H1 (cell line): ENCODE results near the gene OGDHL. TPM values are rescaled to one million over a fixed set of nuclear protein-coding genes. Genes with fewer than 3 reads are reported as not detected.

Source experiments
- CTCF ChIA-PET: fragments of 300-600 bp; sonication (Branson Sonifier 250); formaldehyde crosslinking; loops from one replicate; lab custom pipeline; 2021; ENCODE audit not compliant: partially characterized antibody; lab: Charles Lee
- POLR2A ChIA-PET: fragments of 300-600 bp; sonication (Branson Sonifier 250); formaldehyde crosslinking; loops from one replicate; lab custom pipeline; 2021; ENCODE audit warnings: inconsistent platforms; ENCODE audit not compliant: partially characterized antibody; lab: Charles Lee
- DNase-seq, 2 experiments: peaks; one replicate each; pipeline versions ENCODE4 v3.0.0 to v3.0.0-alpha.2; 2010 to 2022; ENCODE audit warnings: low spot score in 2 of 2, low read depth in 1 of 2, mixed read lengths in 1 of 2
- FAIRE-seq: peaks from 2 replicates; lab custom pipeline; 2011; peaks lifted over from hg19 to GRCh38; lab: Jason Lieb, UNC
- H2AFZ ChIP-seq: 2 replicates; pipeline ENCODE4 v1.8.1; 2012; ENCODE audit warnings: low read length, inconsistent platforms
- H2AK5ac ChIP-seq: 2 replicates; pipeline ENCODE4 v1.6.1; 2013; ENCODE audit warnings: low read depth, low read length
- H2BK120ac ChIP-seq: replicated peaks from 2 replicates; pipeline ENCODE3; 2013; ENCODE audit warnings: low read depth, low read length, inconsistent platforms
- H2BK12ac ChIP-seq: 2 replicates; pipeline ENCODE4 v1.6.1; 2013; ENCODE audit warnings: low read depth, low read length
- H2BK15ac ChIP-seq: 2 replicates; pipeline ENCODE4 v1.6.1; 2013; ENCODE audit warnings: low read length
- H2BK20ac ChIP-seq: 2 replicates; pipeline ENCODE4 v1.6.1; 2013; ENCODE audit warnings: low read length
- H2BK5ac ChIP-seq: 2 replicates; pipeline ENCODE4 v1.6.1; 2013; ENCODE audit warnings: low read depth, low read length
- H3K14ac ChIP-seq: 2 replicates; pipeline ENCODE4 v1.6.1; 2013; ENCODE audit warnings: inconsistent platforms; ENCODE audit not compliant: insufficient read length
- H3K18ac ChIP-seq: 2 replicates; pipeline ENCODE4 v1.6.1; 2013; ENCODE audit warnings: low read length; ENCODE audit errors: extremely low read depth
- H3K23ac ChIP-seq: 2 replicates; pipeline ENCODE4 v1.6.1; 2013; ENCODE audit warnings: inconsistent platforms; ENCODE audit not compliant: insufficient read length
- H3K23me2 ChIP-seq: 2 replicates; pipeline ENCODE4 v1.6.1; 2013; ENCODE audit warnings: low read depth, low read length
- H3K27ac ChIP-seq: 2 replicates; pipeline ENCODE4 v1.6.1; 2011; ENCODE audit warnings: low read depth, low read length, inconsistent platforms
- H3K27me3 ChIP-seq, 4 experiments: replicated peaks in 1 of 4; 1 replicate in 1 of 4; 2 replicates in 3 of 4; pipeline versions ENCODE4 v1.6.1 to v1.8.1; 2011 to 2013; ENCODE audit warnings: low read length in 3 of 4, mild to moderate bottlenecking in 3 of 4, inconsistent platforms in 2 of 4, mixed read lengths in 2 of 4, moderate library complexity in 1 of 4; ENCODE audit not compliant: control insufficient read depth in 3 of 4, insufficient read depth in 3 of 4; ENCODE audit errors: extremely low read depth in 1 of 4
- H3K36me3 ChIP-seq, 4 experiments: 2 replicates each; pipeline versions ENCODE4 v1.6.1 to v1.8.1; 2011 to 2013; ENCODE audit warnings: mild to moderate bottlenecking in 4 of 4, low read length in 3 of 4, moderate library complexity in 2 of 4, control low read depth in 1 of 4, inconsistent platforms in 1 of 4; ENCODE audit not compliant: insufficient read depth in 4 of 4, control insufficient read depth in 2 of 4
- H3K4ac ChIP-seq: replicated peaks from 2 replicates; pipeline ENCODE3; 2013; ENCODE audit warnings: low read length, low read depth, mixed read lengths, inconsistent platforms; ENCODE audit not compliant: insufficient read length
- H3K4me1 ChIP-seq, 4 experiments: replicated peaks in 1 of 4; 1 replicate in 1 of 4; 2 replicates in 3 of 4; pipeline versions ENCODE4 v1.6.1 to v1.8.1; 2011 to 2013; ENCODE audit warnings: low read length in 3 of 4, inconsistent platforms in 2 of 4, mixed read lengths in 1 of 4; ENCODE audit not compliant: insufficient read depth in 4 of 4, control insufficient read depth in 3 of 4
- H3K4me2 ChIP-seq, 2 experiments: 2 replicates each; pipeline versions ENCODE4 v1.6.1 to v1.8.1; 2011 to 2013; ENCODE audit warnings: low read depth in 2 of 2, low read length in 2 of 2, control low read depth in 1 of 2, inconsistent platforms in 1 of 2, mild to moderate bottlenecking in 1 of 2; ENCODE audit not compliant: insufficient read depth in 1 of 2
- H3K4me3 ChIP-seq, 4 experiments: fragments of 200-600, 300-600 bp in 1 of 4; sonication (generic), shearing (Covaris generic), sonication (Bioruptor Twin) in 1 of 4; 2 replicates each; pipeline versions ENCODE4 v1.5.1 to v1.8.1; 2011 to 2016; ENCODE audit warnings: low read length in 4 of 4, low read depth in 3 of 4, control low read depth in 2 of 4, inconsistent platforms in 2 of 4, mild to moderate bottlenecking in 2 of 4, mixed read lengths in 1 of 4, moderate library complexity in 1 of 4; ENCODE audit not compliant: insufficient read depth in 2 of 4; ENCODE audit errors: extremely low read depth in 1 of 4
- H3K56ac ChIP-seq: replicated peaks from 2 replicates; pipeline ENCODE3; 2013; ENCODE audit warnings: low read depth, mild to moderate bottlenecking, mixed read lengths, low read length, inconsistent platforms; ENCODE audit not compliant: insufficient read length
- H3K79me1 ChIP-seq: 2 replicates; pipeline ENCODE4 v1.6.1; 2013; ENCODE audit warnings: low read depth, low read length, control low read depth
- H3K79me2 ChIP-seq, 2 experiments: 2 replicates each; pipeline versions ENCODE4 v1.6.1 to v1.8.1; 2012 to 2013; ENCODE audit warnings: low read length in 2 of 2, mild to moderate bottlenecking in 2 of 2, inconsistent platforms in 1 of 2; ENCODE audit not compliant: insufficient read depth in 2 of 2, control insufficient read depth in 1 of 2
- H3K9ac ChIP-seq, 4 experiments: replicated peaks in 1 of 4; 1 replicate in 1 of 4; 2 replicates in 3 of 4; pipeline versions ENCODE4 v1.6.1 to v1.8.1; 2011 to 2013; ENCODE audit warnings: low read depth in 3 of 4, low read length in 3 of 4, control low read depth in 2 of 4, mild to moderate bottlenecking in 2 of 4, moderate library complexity in 2 of 4, inconsistent platforms in 1 of 4; ENCODE audit errors: extremely low read depth in 1 of 4
- H3K9me3 ChIP-seq, 2 experiments: 2 replicates each; pipeline versions ENCODE4 v1.6.1 to v1.8.1; 2012 to 2013; ENCODE audit warnings: mild to moderate bottlenecking in 2 of 2, moderate library complexity in 2 of 2, control low read depth in 1 of 2, inconsistent platforms in 1 of 2, low read depth in 1 of 2, low read length in 1 of 2, mixed read lengths in 1 of 2; ENCODE audit not compliant: insufficient read depth in 2 of 2
- H4K20me1 ChIP-seq, 2 experiments: replicated peaks in 1 of 2; 2 replicates each; pipeline versions ENCODE3 to v1.8.1; 2011 to 2013; ENCODE audit warnings: inconsistent platforms in 2 of 2, low read length in 2 of 2, mild to moderate bottlenecking in 1 of 2; ENCODE audit not compliant: insufficient read depth in 2 of 2, control insufficient read depth in 1 of 2
- H4K5ac ChIP-seq: 2 replicates; pipeline ENCODE4 v1.6.1; 2013; ENCODE audit warnings: low read length, low read depth, mixed read lengths, inconsistent platforms; ENCODE audit not compliant: insufficient read length
- H4K8ac ChIP-seq: 2 replicates; pipeline ENCODE4 v1.8.0; 2013; ENCODE audit warnings: mild to moderate bottlenecking, moderate library complexity, low read length, inconsistent platforms; ENCODE audit not compliant: insufficient read depth; ENCODE audit errors: extremely low read depth
- H4K91ac ChIP-seq: replicated peaks from 2 replicates; pipeline ENCODE3; 2013; ENCODE audit warnings: low read length, mixed read lengths, inconsistent platforms; ENCODE audit not compliant: insufficient read length
- CHD2 ChIP-seq: IDR thresholded peaks from 2 replicates; pipeline ENCODE4 v1.6.1; 2012; ENCODE audit warnings: low read length, improper control_type of control experiment
- CREB1 ChIP-seq: IDR thresholded peaks from 2 replicates; pipeline ENCODE4 v1.6.1; 2012; ENCODE audit warnings: inconsistent platforms
- EGR1 ChIP-seq: IDR thresholded peaks from 2 replicates; pipeline ENCODE4 v1.6.1; 2011; ENCODE audit warnings: low read depth, low read length, borderline replicate concordance
- JUND ChIP-seq: IDR thresholded peaks from 2 replicates; pipeline ENCODE4 v1.6.1; 2011; ENCODE audit warnings: mild to moderate bottlenecking, improper control_type of control experiment, low read length
- KDM5A ChIP-seq: fragments of 200-600 bp; IDR thresholded peaks from 2 replicates; pipeline ENCODE4 v1.7.1; 2012; ENCODE audit warnings: mild to moderate bottlenecking, low read length, inconsistent platforms, mixed read lengths
- MAFK ChIP-seq: IDR thresholded peaks from 2 replicates; pipeline ENCODE4 v1.6.1; 2012; ENCODE audit warnings: low read depth, mild to moderate bottlenecking, improper control_type of control experiment, low read length
- POLR2A ChIP-seq, 2 experiments: IDR thresholded peaks; 1 replicate in 1 of 2; 2 replicates in 1 of 2; pipeline ENCODE4 v1.6.1; 2011; ENCODE audit warnings: low read depth in 2 of 2, low read length in 2 of 2, mild to moderate bottlenecking in 2 of 2; ENCODE audit errors: control extremely low read depth in 1 of 2
- SIRT6 ChIP-seq: IDR thresholded peaks from one replicate; pipeline ENCODE4 v1.7.1; 2012; ENCODE audit warnings: low read length, inconsistent platforms
- WGBS, 2 experiments: shearing (Covaris generic) in 1 of 2; methylation state at CpG; one replicate each; pipeline versions ENCODE4 v1.1.6 to v1.1.7; 2013 to 2015; ENCODE audit warnings: low lambda C conversion rate in 2 of 2, mixed read lengths in 2 of 2, inconsistent platforms in 1 of 2, low coverage in 1 of 2, missing lambda C conversion rate in 1 of 2; ENCODE audit not compliant: insufficient replicate concordance in 2 of 2, insufficient coverage in 1 of 2, insufficient read length in 1 of 2; ENCODE audit errors: extremely low coverage in 1 of 2, missing lambda C conversion rate in 1 of 2; 5-methylcytosine and 5-hydroxymethylcytosine counted together
- polyA plus RNA-seq, 7 experiments: library from polyadenylated mRNA; depleted of rRNA in 3 of 7; stranded (reverse) in 5 of 7; unstranded in 2 of 7; fragments of >200 nt in 5 of 7; fragments of 200-250 nt in 2 of 7; gene quantifications; 1 replicate in 5 of 7; 2 replicates in 1 of 7; 4 replicates in 1 of 7; pipeline versions ENCODE4 v1.2.1 to v1.2.3, GENCODE V29; 2011 to 2013; ENCODE audit warnings: missing spikeins in 2 of 7, mixed read lengths in 2 of 7
- total RNA-seq: library from RNA; stranded (reverse); fragmentation: NEBNext Ultra II Directional; extraction: Animal tissue kit (Norgen Biotek cat#: 25700); gene quantifications from 2 replicates; pipeline ENCODE4 v1.2.1, GENCODE V29; 2021

Gene OGDHL
- total and polyA plus RNA-seq, 2 of the 8 experiments (the other 6 are each of a cell fraction or from before 2014, with no cell fraction given), result 16.1 to 16.6 TPM

DNA sequence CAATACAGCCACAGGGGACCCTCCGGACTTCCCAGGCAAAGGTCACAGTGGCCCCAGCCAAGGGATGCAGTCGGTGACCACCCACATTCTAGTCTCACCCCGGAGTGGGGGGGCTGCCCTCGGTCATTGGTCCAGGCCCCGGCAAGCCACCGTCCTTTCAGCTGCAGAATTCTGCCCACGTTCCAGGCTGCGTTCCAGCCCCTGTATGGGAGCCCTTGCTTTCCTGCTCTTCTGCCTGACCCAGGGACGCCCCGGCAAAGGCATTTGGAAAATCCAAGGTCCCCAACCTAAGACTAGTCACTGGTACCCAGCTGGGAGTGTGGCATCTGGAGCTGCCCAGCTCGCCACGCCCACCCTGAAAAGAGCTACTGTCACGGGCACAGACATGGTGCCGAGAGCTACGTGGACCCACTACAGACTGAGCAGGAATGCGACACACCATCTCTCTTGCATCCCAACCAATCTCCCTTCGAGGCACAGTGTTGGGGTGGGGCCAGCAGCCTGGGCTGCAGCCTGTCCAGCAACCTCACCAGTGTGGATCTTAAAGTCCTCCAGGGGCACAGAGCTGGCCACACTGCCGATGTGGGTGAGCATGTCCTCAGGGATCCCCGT lies 18.6 kb downstream of the OGDHL start:
- H4K5ac ChIP-seq, result no peak overlapping the region
- H3K4me1 ChIP-seq, result no peaks in the 10 kb centered on the region
- H2AFZ ChIP-seq, result no peak overlapping the region
- no peak overlapping the region for H3K18ac ChIP-seq
- no peak overlapping the region for H3K4me3 ChIP-seq
- no peak overlapping the region for H2BK120ac ChIP-seq
- H3K36me3 ChIP-seq, result peaks cover 0 to 13% (median 5%) of the 10 kb centered on the region in 4 experiments; a peak in 4 of 8 replicates
- TF ChIP-seq POLR2A (IDR thresholded peaks at IDR 0.05; ENCODE audit: control extremely low read depth in 1 of 2, low read depth in 2 of 2, low read length in 2 of 2) (no peak), KDM5A (no peak), CHD2 (no peak), EGR1 (no peak), SIRT6 (no peak), CREB1 (no peak), JUND (no peak), MAFK (no peak)
- H3K9me3 ChIP-seq, result no peaks in the 10 kb centered on the region
- no peak overlapping the region for H3K27ac ChIP-seq
- no peaks in the 10 kb centered on the region; the same call in 1 of the 2 replicates for H3K79me1 ChIP-seq
- H2BK12ac ChIP-seq, result no peak overlapping the region
- no peak overlapping the region for H2AK5ac ChIP-seq
- no peak overlapping the region for H3K14ac ChIP-seq
- no peaks in the 10 kb centered on the region for H3K27me3 ChIP-seq
- H3K23me2 ChIP-seq, result peaks cover 11% of the 10 kb centered on the region; the same call in 1 of the 2 replicates
- 87% methylated on average over 19 of the region's 19 CpGs; no CpG with 5 or more reads in 1 of the 2 experiments for WGBS, 2 experiments
- H2BK15ac ChIP-seq, result no peak overlapping the region
- POLR2A ChIA-PET, result interaction anchor here (1.8 kb wide), 1 partner anchor 9 kb away, joined by 5 read pairs; no protein-coding TSS in a partner anchor
- H4K20me1 ChIP-seq, result peaks cover 2 to 18% of the 10 kb centered on the region in 2 experiments
- no peaks in the 10 kb centered on the region for H3K79me2 ChIP-seq
- H3K4ac ChIP-seq, result no peak overlapping the region
- H2BK20ac ChIP-seq, result no peak overlapping the region
- no peak overlapping the region for H3K4me2 ChIP-seq
- no peak overlapping the region for H2BK5ac ChIP-seq
- CTCF ChIA-PET, result interaction anchor here (0.7 to 4.5 kb wide), 11 partner anchors 11 to 179 kb away, joined by 3 to 36 read pairs (median 5); no protein-coding TSS in a partner anchor
- H4K91ac ChIP-seq, result no peak overlapping the region
- H3K9ac ChIP-seq, result no peak overlapping the region
- no peak overlapping the region for H3K56ac ChIP-seq
- H4K8ac ChIP-seq, result no peak overlapping the region
- no peak for FAIRE-seq
- H3K23ac ChIP-seq, result no peak overlapping the region
- no peak for DNase-seq
